ENCODE data around the gene ZNF446. TPM values are rescaled to one million over a fixed set of nuclear protein-coding genes. Genes with fewer than 3 reads are reported as not detected.
"Not testable (repeated sequence)": the region's sequence is repeated elsewhere in the genome, so short reads cannot be mapped to it uniquely, and the experiment has no call there.

The ZNF446 gene
- total and polyA plus RNA-seq, 3 donors from 2014 or later: 24.3 to 38.7 (median 33.6) TPM

DNA sequence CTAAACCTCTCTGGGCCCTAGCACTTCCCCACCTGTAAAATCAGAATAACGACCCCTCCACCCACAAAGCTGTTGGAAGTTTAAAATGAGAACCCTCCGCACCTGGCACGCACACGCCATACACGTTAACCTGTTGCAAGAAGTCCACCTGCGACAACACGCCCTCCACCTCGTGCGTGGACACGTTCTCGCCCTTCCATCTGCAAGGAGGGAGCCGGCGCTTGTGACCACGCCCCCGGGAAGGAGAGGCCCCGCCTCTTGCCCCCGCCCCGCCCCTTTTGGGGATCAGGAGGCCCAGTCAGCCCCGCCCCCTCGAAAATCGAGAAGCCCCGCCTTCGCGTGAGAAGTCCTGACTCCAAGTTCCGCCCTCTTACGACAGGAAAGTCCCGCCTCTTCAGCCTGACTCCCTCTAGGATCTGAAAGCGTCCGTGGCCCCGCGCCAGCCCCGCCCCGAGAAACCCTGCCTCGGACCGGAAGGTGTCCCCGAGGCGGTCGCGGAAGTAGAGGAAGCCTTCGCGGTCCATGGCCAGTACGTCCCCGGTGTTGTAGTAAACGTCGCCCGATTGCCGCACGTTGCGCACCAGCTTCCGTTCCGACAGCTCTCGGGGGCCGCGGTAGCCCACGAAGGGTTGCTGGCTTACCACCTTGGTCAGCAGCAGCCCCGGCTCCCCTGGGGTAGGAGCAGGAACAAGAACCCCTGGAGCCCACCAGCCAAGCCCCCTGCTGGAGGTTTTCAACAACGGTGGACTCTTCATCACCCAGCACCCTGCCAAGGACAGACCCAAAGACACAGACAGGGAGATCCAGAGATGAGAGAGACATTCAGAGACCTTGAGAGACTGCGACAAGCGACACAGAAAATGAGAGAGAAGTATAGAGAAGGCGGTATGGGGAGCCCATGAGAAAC is 23.1 kb downstream of the ZNF446 start:
- TF ChIP-seq POLR2A (IDR thresholded peaks at IDR 0.05): no peak
- TF ChIP-seq CTCF (IDR thresholded peaks at IDR 0.05): peak in 2 of 3 experiments; percentile 14 to 30
- intact Hi-C loops (cut with DNase I; ENCODE audit: low total_unique reads): no loop called here
- H3K36me3 ChIP-seq (ENCODE audit: low read depth, missing control alignments): no peaks in the 10 kb centered on the region

GRCh38 chr19:58500242-58500641 is 24.1 kb downstream of the ZNF446 start:
- intact Hi-C loops (cut with DNase I; ENCODE audit: low total_unique reads): no loop called here
- no peaks in the 10 kb centered on the region for H3K36me3 ChIP-seq (ENCODE audit: low read depth, missing control alignments)
- no peak overlapping the region for H3K27ac ChIP-seq
- TF ChIP-seq CTCF (IDR thresholded peaks at IDR 0.05) (no peak), POLR2A (IDR thresholded peaks at IDR 0.05) (no peak)
- no peaks in the 10 kb centered on the region for H3K9me3 ChIP-seq
- H3K4me3 ChIP-seq: no peak overlapping the region
- 81 to 92% methylated on average over 3 to 14 of the region's 14 CpGs for WGBS, 2 donors
- H3K4me1 ChIP-seq: peaks cover 16% of the 10 kb centered on the region
- no peaks in the 10 kb centered on the region for H3K27me3 ChIP-seq
- DNase-seq: no peak

More for the DNA sequence above, 23.1 kb downstream of the ZNF446 start:
- H3K4me3 ChIP-seq: peak overlapping the region; percentile 61 to 74
- DNase-seq: peak; percentile 99
- H3K4me1 ChIP-seq: peaks cover 16% of the 10 kb centered on the region
- no peaks in the 10 kb centered on the region for H3K9me3 ChIP-seq
- H3K27ac ChIP-seq: peak overlapping the region; percentile 62 to 79
- 1 to 4% methylated on average over 30 to 58 of the region's 60 CpGs for WGBS, 2 donors
- H3K27me3 ChIP-seq: no peaks in the 10 kb centered on the region

GRCh38 chr19:58507602-58508223 is 31.6 kb downstream of the ZNF446 start:
- H3K4me3 ChIP-seq; H3K9me3 ChIP-seq; DNase-seq; intact Hi-C loops (cut with DNase I; ENCODE audit: low total_unique reads); H3K4me1 ChIP-seq; H3K27me3 ChIP-seq; H3K27ac ChIP-seq; H3K36me3 ChIP-seq (ENCODE audit: low read depth, missing control alignments): not testable (repeated sequence)
- WGBS, 2 donors: 80 to 89% methylated on average over 7 to 8 of the region's 8 CpGs

- peaks cover 5% of the 10 kb centered on the region for H3K4me1 ChIP-seq
- DNase-seq: no peak
- 87 to 90% methylated on average over 10 to 11 of the region's 11 CpGs for WGBS, 2 donors
- no peaks in the 10 kb centered on the region for H3K9me3 ChIP-seq
- intact Hi-C loops (cut with DNase I; ENCODE audit: low total_unique reads): no loop called here
- no peak overlapping the region for H3K27ac ChIP-seq
- no peak for TF ChIP-seq CTCF (IDR thresholded peaks at IDR 0.05)
- TF ChIP-seq POLR2A (IDR thresholded peaks at IDR 0.05): no peak
- H3K27me3 ChIP-seq: no peaks in the 10 kb centered on the region
- no peak overlapping the region for H3K4me3 ChIP-seq
- no peaks in the 10 kb centered on the region for H3K36me3 ChIP-seq (ENCODE audit: low read depth, missing control alignments)
Measured at GRCh38 chr19:58509731-58510083, 33.6 kb downstream of the ZNF446 start.

DNA sequence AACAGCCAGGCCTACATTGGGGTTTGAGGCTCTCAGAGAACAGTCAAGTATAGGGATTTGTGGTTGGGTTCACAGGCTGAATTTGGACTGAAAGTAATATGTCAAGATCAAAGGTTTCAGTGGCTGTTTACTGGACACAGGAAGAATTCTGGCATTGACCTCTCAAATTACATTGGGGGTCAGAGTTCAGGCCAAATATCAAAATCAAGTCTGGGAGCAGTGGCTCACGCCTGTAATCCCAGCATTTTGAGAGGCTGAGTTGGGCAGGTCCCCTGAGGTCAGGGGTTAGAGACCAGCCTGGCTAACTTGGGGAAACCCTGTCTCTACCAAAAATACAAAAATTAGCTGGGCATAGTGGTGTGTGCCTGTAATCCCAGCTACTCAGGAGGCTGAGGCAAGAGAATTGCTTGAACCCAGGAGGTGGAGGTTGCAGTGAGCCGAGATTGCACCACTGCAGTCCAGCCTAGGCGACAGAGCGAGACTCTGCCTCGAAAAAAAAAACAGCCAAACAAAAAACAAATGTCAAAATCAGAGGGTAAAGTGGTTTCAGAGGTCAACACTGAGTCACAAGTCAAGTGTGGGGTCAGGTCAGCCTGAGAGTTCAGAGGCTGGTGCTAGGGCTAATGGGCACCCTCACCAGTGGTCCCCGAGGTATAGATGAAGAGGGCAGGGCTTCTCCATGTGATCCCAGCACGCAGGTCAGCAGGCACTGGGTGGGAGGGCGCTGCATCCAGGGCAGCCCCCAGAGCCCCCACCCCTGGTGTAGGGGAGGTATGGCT is 34.1 kb downstream of the ZNF446 start:
- WGBS, 2 donors: 84 to 90% methylated on average over 7 to 8 of the region's 8 CpGs
- intact Hi-C loops (cut with DNase I; ENCODE audit: low total_unique reads): no loop called here
- Histone ChIP-seq H3K27ac (no peak overlapping the region), H3K4me3 (no peak overlapping the region), H3K9me3 (no peaks in the 10 kb centered on the region), H3K36me3 (ENCODE audit: low read depth, missing control alignments) (no peaks in the 10 kb centered on the region), H3K27me3 (no peaks in the 10 kb centered on the region), H3K4me1 (peaks cover 5% of the 10 kb centered on the region)
- TF ChIP-seq POLR2A (IDR thresholded peaks at IDR 0.05) (no peak), CTCF (IDR thresholded peaks at IDR 0.05) (no peak)
- DNase-seq: no peak

All from testis (tissue), 3 donors.